Fibroblast of villous mesenchyme (primary cell): ENCODE results near the gene DNASE1. TPM values are rescaled to one million over a fixed set of nuclear protein-coding genes. Genes with fewer than 3 reads are reported as not detected.

Experiments
- DNase-seq: peaks from one replicate; pipeline ENCODE4 v3.0.0-alpha.2; 2010; ENCODE audit warnings: low read depth
- H3K4me3 ChIP-seq: 2 replicates; pipeline ENCODE4 v1.5.1; 2011; ENCODE audit warnings: low read depth, mild to moderate bottlenecking, low read length
- CTCF ChIP-seq: IDR thresholded peaks from 2 replicates; pipeline ENCODE4 v1.5.1; 2012; ENCODE audit warnings: low read depth, mild to moderate bottlenecking, low read length; ENCODE audit not compliant: insufficient read depth
- total RNA-seq: library from RNA; depleted of rRNA; stranded (reverse); fragments of >200 nt; gene quantifications from 2 replicates; pipeline ENCODE4 v1.2.3, GENCODE V29; 2012

Gene DNASE1
- total RNA-seq, 1 donor = 16.4 TPM

GRCh38 chr16:3698941-3699340, 44.5 kb downstream of the DNASE1 start:
- no peak for TF ChIP-seq CTCF
- H3K4me3 ChIP-seq = no peak overlapping the region
- no peak for DNase-seq

DNA sequence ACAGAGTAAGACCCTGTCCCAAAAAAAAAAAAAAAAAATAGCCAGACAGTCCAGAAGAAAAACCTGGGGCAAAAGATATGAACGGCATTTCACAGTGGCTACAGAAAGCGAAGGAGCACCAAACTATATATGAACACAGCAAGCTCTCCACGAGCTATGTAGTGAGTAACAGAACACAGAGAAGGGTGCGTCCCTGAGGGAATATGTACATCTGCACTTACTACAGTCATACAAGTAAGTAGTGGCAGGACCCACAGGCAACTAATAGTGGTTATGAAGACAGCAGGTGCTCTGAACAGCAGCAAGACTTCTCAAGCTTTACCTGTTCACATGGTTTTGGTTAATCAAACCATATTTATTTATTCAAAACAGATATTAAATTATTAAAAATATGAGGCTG, 47.0 kb downstream of the DNASE1 start:
- no peak for DNase-seq
- TF ChIP-seq CTCF = no peak
- no peak overlapping the region for H3K4me3 ChIP-seq

DNA sequence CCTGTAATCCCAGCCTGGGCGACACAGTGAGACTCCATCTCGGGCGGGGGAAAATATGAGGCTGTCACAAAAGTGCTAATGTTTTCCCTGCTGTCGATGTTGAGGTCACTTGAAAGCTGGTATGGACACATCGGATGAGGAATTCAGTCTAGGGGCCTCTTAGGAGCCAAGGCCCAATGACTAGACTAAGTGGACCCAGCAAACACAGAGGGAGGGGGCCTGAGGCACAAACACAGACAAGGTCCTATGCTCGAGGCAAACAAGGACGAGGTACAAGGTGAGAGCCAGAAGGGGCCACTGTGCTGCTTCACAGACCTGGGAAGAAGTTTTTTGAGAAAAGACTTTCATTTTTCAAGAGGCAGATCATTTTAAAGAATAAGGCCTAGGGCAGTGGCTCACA, 47.6 kb downstream of the DNASE1 start:
- no peak for TF ChIP-seq CTCF
- DNase-seq = no peak
- no peak overlapping the region for H3K4me3 ChIP-seq

DNA sequence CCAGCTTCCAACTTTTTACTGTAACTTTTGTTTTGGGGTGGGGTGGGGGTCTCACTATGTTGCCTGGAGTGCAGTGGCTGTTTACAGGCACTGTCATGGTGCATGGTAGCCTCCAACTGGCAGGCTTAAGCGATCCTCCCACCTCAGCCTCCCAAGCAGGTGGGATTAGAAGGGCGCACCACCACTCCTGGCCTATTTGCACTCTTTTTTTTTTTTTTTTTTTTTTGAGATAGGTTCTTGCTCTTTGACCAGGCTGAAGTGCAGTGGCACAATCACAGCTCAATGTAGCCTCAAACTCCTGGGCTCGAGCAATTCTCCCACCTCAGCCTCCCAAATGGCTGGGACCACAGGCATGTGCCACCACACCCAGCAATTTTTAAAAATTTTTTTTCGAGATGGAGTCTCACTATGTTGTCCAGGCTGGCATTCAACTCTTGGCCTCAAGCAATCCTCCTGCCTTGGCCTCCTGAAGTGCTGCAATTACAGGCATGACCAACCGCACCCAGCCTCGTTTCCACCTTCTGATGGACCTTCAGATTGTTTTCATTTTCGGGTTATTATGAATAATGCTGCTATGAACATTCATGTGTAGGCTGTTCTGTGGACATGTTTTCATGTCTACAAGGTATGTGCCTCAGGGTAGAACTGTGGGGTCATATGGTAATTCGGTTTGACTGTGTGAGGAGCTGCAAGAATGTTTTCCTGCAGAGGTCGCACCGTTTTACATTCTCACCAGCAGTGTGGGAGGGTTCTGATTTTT, 51.9 kb downstream of the DNASE1 start:
- H3K4me3 ChIP-seq = no peak overlapping the region
- no peak for TF ChIP-seq CTCF
- DNase-seq = no peak

Other genes with a start within 250 kb of the DNASE1 start
- gene ZNF597, start 211.2 kb upstream of the DNASE1 start, total RNA-seq = 3.2 and 5.2 TPM in 2 replicates
- gene NAA60, start 211.0 kb upstream of the DNASE1 start, total RNA-seq = 10.0 and 16.8 TPM in 2 replicates
- gene C16orf90, start 159.2 kb upstream of the DNASE1 start, total RNA-seq = not detected in 2 replicates
- gene CLUAP1, start 153.7 kb upstream of the DNASE1 start, total RNA-seq = 14.5 and 22.0 TPM in 2 replicates
- gene NLRC3, start 77.3 kb upstream of the DNASE1 start, total RNA-seq = not detected in 2 replicates
- 7.1 and 7.3 TPM in 2 replicates for gene SLX4, start 43.1 kb upstream of the DNASE1 start, total RNA-seq
- 59.6 and 63.8 TPM in 2 replicates for gene TRAP1, start 62.8 kb downstream of the DNASE1 start, total RNA-seq
- gene CREBBP, start 226.0 kb downstream of the DNASE1 start, total RNA-seq = 27.4 and 32.0 TPM in 2 replicates